Smooth muscle cell (in vitro differentiated cells): Measurements from ENCODE around the gene CASQ1. TPM values are rescaled to one million over a fixed set of nuclear protein-coding genes. Genes with fewer than 3 reads are reported as not detected.
A peak's percentile ranks its signal among the peaks of the same experiment; 100 is the strongest.

Experiments
- DNase-seq: peaks from one replicate; lab custom pipeline; 2025; ENCODE audit not compliant: unreplicated experiment; lab: John Stamatoyannopoulos, UW
- H2AFZ ChIP-seq: fragments of 200-600 bp; sonication (generic); 2 replicates; pipeline ENCODE4 v1.6.0; 2016; ENCODE audit warnings: antibody characterized with exemption, low read depth, mild to moderate bottlenecking
- H3F3A ChIP-seq: fragments of 200-600 bp; sonication (generic); 2 replicates; pipeline ENCODE4 v1.6.0; 2017; ENCODE audit warnings: antibody characterized with exemption, low read depth
- H3K27ac ChIP-seq: fragments of 200-600 bp; sonication (generic); 2 replicates; pipeline ENCODE4 v1.5.1; 2016; ENCODE audit warnings: low read depth, mild to moderate bottlenecking
- H3K27me3 ChIP-seq: fragments of 200-600 bp; sonication (generic); 2 replicates; pipeline ENCODE4 v1.6.1; 2016; ENCODE audit warnings: low read depth, mild to moderate bottlenecking
- H3K36me3 ChIP-seq: fragments of 200-600 bp; sonication (generic); 2 replicates; pipeline ENCODE4 v1.5.1; 2016; ENCODE audit warnings: low read depth
- H3K4me1 ChIP-seq: fragments of 200-600 bp; sonication (generic); 2 replicates; pipeline ENCODE4 v1.5.1; 2016; ENCODE audit warnings: low read depth
- H3K4me2 ChIP-seq: fragments of 200-600 bp; sonication (generic); 2 replicates; pipeline ENCODE4 v1.6.0; 2016; ENCODE audit warnings: mild to moderate bottlenecking
- H3K4me3 ChIP-seq: fragments of 200-600 bp; sonication (generic); 2 replicates; pipeline ENCODE4 v1.5.1; 2016; ENCODE audit warnings: mild to moderate bottlenecking
- H3K79me2 ChIP-seq: fragments of 200-600 bp; sonication (generic); 2 replicates; pipeline ENCODE4 v1.6.0; 2016; ENCODE audit warnings: low read depth, mild to moderate bottlenecking
- H3K9ac ChIP-seq: fragments of 200-600 bp; sonication (generic); 2 replicates; pipeline ENCODE4 v1.6.0; 2016; ENCODE audit warnings: low read depth
- H3K9me3 ChIP-seq: fragments of 200-600 bp; sonication (generic); replicated peaks from 2 replicates; pipeline ENCODE4 v1.5.1; 2016; ENCODE audit warnings: low read depth
- H4K20me1 ChIP-seq: fragments of 200-600 bp; sonication (generic); 2 replicates; pipeline ENCODE4 v1.6.0; 2016; ENCODE audit warnings: low read depth
- CTCF ChIP-seq: fragments of 200-600 bp; sonication (generic); IDR thresholded peaks from 2 replicates; pipeline ENCODE4 v1.5.1; 2017; ENCODE audit warnings: borderline replicate concordance, mild to moderate bottlenecking, antibody characterized with exemption; ENCODE audit not compliant: insufficient read depth, poor library complexity, severe bottlenecking
- WGBS: methylation state at CpG from one replicate; pipeline ENCODE4 v1.1.7; 2016; ENCODE audit warnings: low lambda C conversion rate; 5-methylcytosine and 5-hydroxymethylcytosine counted together
- polyA plus RNA-seq: library from polyadenylated mRNA; unstranded; fragments of >200 nt; fragmentation: Nextera tagmentation; extraction: Ambion mirVana; gene quantifications from 2 replicates; pipeline ENCODE4 v1.2.1, GENCODE V29; 2016
- total RNA-seq: library from RNA; depleted of rRNA; stranded (reverse); fragments of >200 nt; gene quantifications from 2 replicates; pipeline ENCODE4 v1.2.3, GENCODE V29; 2014

Gene CASQ1
- total and polyA plus RNA-seq, 2 experiments from 2014 or later, result 0.36 TPM; not detected in 1

- H3K9ac ChIP-seq, result peak overlapping the region; percentile 34
- no peak overlapping the region for H2AFZ ChIP-seq
- peak overlapping the region; percentile 88 for H3K4me2 ChIP-seq
- H3F3A ChIP-seq, result peaks cover 26% of the 10 kb centered on the region
- peaks cover 69% of the 10 kb centered on the region for H4K20me1 ChIP-seq
- DNase-seq, result no peak
- peaks cover 38% of the 10 kb centered on the region for H3K79me2 ChIP-seq
- no peak overlapping the region for H3K4me3 ChIP-seq
- no peaks in the 10 kb centered on the region for H3K27me3 ChIP-seq
- peak overlapping the region; percentile 95 for H3K27ac ChIP-seq
- H3K9me3 ChIP-seq, result no peaks in the 10 kb centered on the region
- WGBS, result 52% methylated on average over 6 of the region's 6 CpGs
- no peaks in the 10 kb centered on the region for H3K36me3 ChIP-seq
- peaks cover 65% of the 10 kb centered on the region for H3K4me1 ChIP-seq
- no peak for TF ChIP-seq CTCF
These were observed 18.4 kb downstream of the CASQ1 start for GRCh38 chr1:160208557-160209320.

GRCh38 chr1:160209321-160210046 is 19.1 kb downstream of the CASQ1 start:
- peaks cover 38% of the 10 kb centered on the region for H3K79me2 ChIP-seq
- peak overlapping the region; percentile 34 for H3K9ac ChIP-seq

DNA sequence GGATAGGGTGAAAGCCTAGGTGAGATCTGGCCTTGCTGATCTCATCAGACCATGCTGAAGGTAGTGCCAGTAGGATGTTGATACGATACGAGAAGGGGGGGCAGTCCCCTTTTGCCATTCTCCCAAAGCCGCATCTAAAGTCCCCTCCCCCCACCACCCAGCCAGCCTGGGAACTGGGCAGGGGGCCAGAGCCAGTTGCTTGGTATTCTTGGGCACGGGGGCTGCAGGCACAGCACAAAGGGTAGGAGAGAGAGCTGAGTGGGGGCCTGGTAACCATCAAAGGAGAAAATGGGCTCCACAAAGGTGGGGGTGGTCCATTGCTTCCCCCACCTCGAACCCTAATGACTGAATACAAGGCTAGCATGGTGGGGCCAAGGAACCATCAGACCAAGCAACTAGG is 20.2 kb downstream of the CASQ1 start:
- H3K9me3 ChIP-seq, result no peaks in the 10 kb centered on the region
- peaks cover 76% of the 10 kb centered on the region for H4K20me1 ChIP-seq
- no peak overlapping the region for H3K4me3 ChIP-seq
- peaks cover 38% of the 10 kb centered on the region for H3K79me2 ChIP-seq
- peaks cover 26% of the 10 kb centered on the region for H3F3A ChIP-seq
- DNase-seq, result no peak
- WGBS, result 87% methylated on average over 5 of the region's 5 CpGs
- H3K27me3 ChIP-seq, result no peaks in the 10 kb centered on the region
- H2AFZ ChIP-seq, result no peak overlapping the region
- H3K27ac ChIP-seq, result peak overlapping the region; percentile 31
- H3K9ac ChIP-seq, result no peak overlapping the region
- H3K4me1 ChIP-seq, result peaks cover 59% of the 10 kb centered on the region
- no peak overlapping the region for H3K4me2 ChIP-seq
- H3K36me3 ChIP-seq, result no peaks in the 10 kb centered on the region
- no peak for TF ChIP-seq CTCF

More at GRCh38 chr1:160209321-160210046, 19.1 kb downstream of the CASQ1 start:
- peaks cover 26% of the 10 kb centered on the region for H3F3A ChIP-seq
- WGBS, result 49% methylated on average over 7 of the region's 7 CpGs
- peaks cover 64% of the 10 kb centered on the region for H3K4me1 ChIP-seq
- no peak for DNase-seq
- H3K27me3 ChIP-seq, result no peaks in the 10 kb centered on the region
- H3K36me3 ChIP-seq, result no peaks in the 10 kb centered on the region
- peaks cover 72% of the 10 kb centered on the region for H4K20me1 ChIP-seq
- H3K4me2 ChIP-seq, result peak overlapping the region; percentile 88
- H2AFZ ChIP-seq, result no peak overlapping the region
- H3K4me3 ChIP-seq, result no peak overlapping the region
- H3K27ac ChIP-seq, result peak overlapping the region; percentile 95
- H3K9me3 ChIP-seq, result no peaks in the 10 kb centered on the region
- TF ChIP-seq CTCF, result no peak
